ENCODE results near the gene TRIM63. TPM values are rescaled to one million over a fixed set of nuclear protein-coding genes. Genes with fewer than 3 reads are reported as not detected.
A peak's percentile ranks its signal among the peaks of the same experiment; 100 is the strongest.
"Not testable (repeated sequence)": the region's sequence is repeated elsewhere in the genome, so short reads cannot be mapped to it uniquely, and the experiment has no call there.

The TRIM63 gene
- total RNA-seq, 6 donors from 2014 or later, result 0.26 to 0.61 (median 0.34) TPM; not detected in 3

GRCh38 chr1:26102119-26102518 is 34.7 kb upstream of the TRIM63 start:
- Histone ChIP-seq H3K27me3 (no peaks in the 10 kb centered on the region), H3K36me3 (no peaks in the 10 kb centered on the region), H3K4me3 (no peak overlapping the region), H3K9me3 (no peaks in the 10 kb centered on the region), H3K27ac (no peak overlapping the region), H3K4me1 (no peaks in the 10 kb centered on the region)
- TF ChIP-seq CTCF (IDR thresholded peaks at IDR 0.05) (no peak), EP300 (IDR thresholded peaks at IDR 0.05) (no peak), POLR2A (IDR thresholded peaks at IDR 0.05) (no peak)
- WGBS, 2 donors, result 84 to 88% methylated on average over 3 of the region's 3 CpGs
- DNase-seq, result peak in 1 of 2 donors; percentile 2
- ATAC-seq (ENCODE audit: low FRiP score in 2 of 2), result no peak

DNA sequence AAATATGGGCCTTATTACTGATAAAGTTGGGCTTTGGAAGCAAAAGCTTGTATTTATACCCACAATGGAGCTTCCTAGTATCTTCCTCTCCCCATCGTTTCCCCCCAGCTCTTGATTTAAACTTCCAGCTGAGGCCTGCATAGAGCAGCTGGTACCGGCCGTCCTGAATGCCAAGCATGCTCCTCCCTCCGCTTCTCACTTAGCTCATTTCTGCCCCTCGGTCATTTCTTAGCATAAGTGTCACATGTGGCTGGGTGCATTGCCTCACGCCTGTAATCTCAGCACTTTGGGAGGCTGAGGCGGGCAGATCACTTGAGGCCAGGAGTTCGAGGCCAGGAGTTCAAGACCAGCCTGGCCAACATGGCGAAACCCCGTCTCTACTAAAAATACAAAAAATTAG is 32.8 kb upstream of the TRIM63 start:
- H3K27me3 ChIP-seq; H3K9me3 ChIP-seq; H3K27ac ChIP-seq; ATAC-seq (ENCODE audit: low FRiP score in 2 of 2); H3K4me1 ChIP-seq; H3K4me3 ChIP-seq; H3K36me3 ChIP-seq: not testable (repeated sequence)
- WGBS, 2 donors, result 78 to 83% methylated on average over 10 of the region's 10 CpGs
- peak in 1 of 2 donors; percentile 6 for DNase-seq

- 85 to 92% methylated on average over 3 of the region's 3 CpGs for WGBS, 2 donors
- no peak for TF ChIP-seq CTCF (IDR thresholded peaks at IDR 0.05)
- no peak for TF ChIP-seq POLR2AphosphoS5 (IDR thresholded peaks at IDR 0.05)
- no peak for TF ChIP-seq POLR2A (IDR thresholded peaks at IDR 0.05)
- no peak for TF ChIP-seq EP300 (IDR thresholded peaks at IDR 0.05)
Measured at GRCh38 chr1:26099780-26100179, 32.4 kb upstream of the TRIM63 start.

GRCh38 chr1:26098602-26099001 is 31.2 kb upstream of the TRIM63 start:
- Histone ChIP-seq H3K4me1 (peaks cover 4 to 15% (median 11%) of the 10 kb centered on the region in 4 donors), H3K9me3 (no peaks in the 10 kb centered on the region), H3K27ac (peak overlapping the region in 1 of 4 donors; percentile 40), H3K36me3 (no peaks in the 10 kb centered on the region), H3K27me3 (no peaks in the 10 kb centered on the region), H3K4me3 (no peak overlapping the region)
- DNase-seq (no peak), ATAC-seq (ENCODE audit: low FRiP score in 2 of 2) (no peak)
- 93 to 98% methylated on average over 4 of the region's 4 CpGs for WGBS, 2 donors
- TF ChIP-seq EP300 (IDR thresholded peaks at IDR 0.05), result no peak
- TF ChIP-seq POLR2AphosphoS5 (IDR thresholded peaks at IDR 0.05), result no peak
- no peak for TF ChIP-seq POLR2A (IDR thresholded peaks at IDR 0.05)
- no peak for TF ChIP-seq CTCF (IDR thresholded peaks at IDR 0.05)

More at GRCh38 chr1:26099780-26100179, 32.4 kb upstream of the TRIM63 start:
- DNase-seq (no peak), ATAC-seq (ENCODE audit: low FRiP score in 2 of 2) (no peak)
- Histone ChIP-seq H3K4me1 (peaks cover 0 to 5% (median 4%) of the 10 kb centered on the region in 4 donors), H3K27me3 (no peaks in the 10 kb centered on the region), H3K9me3 (no peaks in the 10 kb centered on the region), H3K27ac (no peak overlapping the region), H3K4me3 (no peak overlapping the region), H3K36me3 (no peaks in the 10 kb centered on the region)

- ATAC-seq (ENCODE audit: low FRiP score in 2 of 2), result no peak
- no peaks in the 10 kb centered on the region for H3K36me3 ChIP-seq
- peaks cover 4 to 15% (median 11%) of the 10 kb centered on the region in 4 donors for H3K4me1 ChIP-seq
- H3K9me3 ChIP-seq, result no peaks in the 10 kb centered on the region
- H3K27ac ChIP-seq, result peak overlapping the region in 2 of 4 donors; percentile 36 to 40
- DNase-seq, result no peak
- no peak for TF ChIP-seq POLR2A (IDR thresholded peaks at IDR 0.05)
- no peak for TF ChIP-seq EP300 (IDR thresholded peaks at IDR 0.05)
- no peak for TF ChIP-seq CTCF (IDR thresholded peaks at IDR 0.05)
- TF ChIP-seq POLR2AphosphoS5 (IDR thresholded peaks at IDR 0.05), result no peak
- H3K4me3 ChIP-seq, result no peak overlapping the region
- no peaks in the 10 kb centered on the region for H3K27me3 ChIP-seq
Measured at GRCh38 chr1:26097696-26098095, 30.3 kb upstream of the TRIM63 start.

All from upper lobe of left lung (tissue), 6 donors.